NCI-H524 treated with DMSO at 0.1 percent for 48 hours (cell line): ENCODE measurements around the gene S100A2.

Experiments used
- DNase-seq: peaks from one replicate; lab custom pipeline; 2025; lab: John Stamatoyannopoulos, UW

The S100A2 gene

DNA sequence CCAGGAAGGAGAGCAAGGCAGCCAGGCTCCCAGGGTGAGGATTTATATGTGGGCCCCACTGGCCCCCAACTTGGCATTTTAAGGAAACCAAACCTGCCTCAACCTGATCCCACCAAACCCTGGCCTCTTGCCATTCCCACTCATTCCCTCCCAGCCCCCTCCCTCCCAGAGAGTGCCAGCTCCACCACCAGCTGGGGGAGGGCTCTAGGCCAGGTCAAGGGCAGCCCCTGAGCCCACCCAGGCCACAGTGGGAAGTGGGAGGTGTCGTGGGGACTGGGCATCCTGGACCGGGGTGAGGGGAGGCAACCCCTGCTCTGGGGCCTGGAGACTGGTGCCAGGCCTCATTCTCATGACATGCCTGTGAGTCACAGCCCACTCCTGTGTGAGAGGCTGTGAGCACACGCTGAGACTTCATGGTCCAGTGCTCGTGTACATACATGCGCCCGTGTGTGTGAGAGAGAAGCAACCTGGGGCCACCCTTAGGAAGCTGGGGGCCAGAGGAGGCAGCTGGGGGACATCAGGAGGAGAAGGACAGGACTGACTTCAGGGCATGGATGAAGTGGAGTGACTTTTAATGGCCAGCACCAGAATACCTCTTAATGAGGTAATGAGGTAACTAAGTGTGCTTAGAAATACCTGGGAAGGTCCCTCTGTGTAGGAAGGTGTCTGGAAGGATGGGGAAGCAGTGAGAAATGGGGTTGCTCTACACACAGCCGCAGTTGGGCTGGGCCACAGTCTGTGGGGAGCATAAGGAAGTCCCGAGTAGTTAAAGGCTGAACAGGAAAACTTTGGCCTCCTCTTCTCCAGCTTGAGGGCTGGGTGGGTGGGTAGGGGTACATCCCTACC, at the start of gene S100A2:
S100A2 (minus strand) TSS at position 316 of the 846 bp plus-strand sequence. CDS start 1,967 bp downstream, outside the sequence.
- no peak for DNase-seq

DNA sequence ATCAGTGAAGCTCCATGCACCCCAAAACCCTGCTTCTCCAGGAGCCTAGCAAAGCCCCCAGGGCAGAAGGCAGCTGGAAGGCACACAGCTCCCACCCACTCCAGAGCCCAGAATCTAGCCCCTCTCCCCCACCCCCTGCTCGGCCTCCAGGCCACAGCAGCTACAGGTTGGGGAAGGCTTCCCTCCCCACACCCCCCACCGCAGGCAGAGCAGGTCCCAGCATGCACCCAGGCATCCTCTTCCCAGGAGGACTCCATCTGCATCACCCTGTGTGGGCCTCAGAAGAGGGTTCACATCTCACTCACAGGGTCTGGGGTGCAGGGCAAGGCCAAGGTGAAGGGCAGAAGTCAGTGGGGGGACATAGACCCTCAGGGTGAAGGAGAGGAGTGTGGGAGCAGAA, 49.8 kb upstream of the S100A2 start:
- no peak for DNase-seq

- DNase-seq = no peak
Measured at GRCh38 chr1:153614906-153615305, 49.3 kb upstream of the S100A2 start.

DNA sequence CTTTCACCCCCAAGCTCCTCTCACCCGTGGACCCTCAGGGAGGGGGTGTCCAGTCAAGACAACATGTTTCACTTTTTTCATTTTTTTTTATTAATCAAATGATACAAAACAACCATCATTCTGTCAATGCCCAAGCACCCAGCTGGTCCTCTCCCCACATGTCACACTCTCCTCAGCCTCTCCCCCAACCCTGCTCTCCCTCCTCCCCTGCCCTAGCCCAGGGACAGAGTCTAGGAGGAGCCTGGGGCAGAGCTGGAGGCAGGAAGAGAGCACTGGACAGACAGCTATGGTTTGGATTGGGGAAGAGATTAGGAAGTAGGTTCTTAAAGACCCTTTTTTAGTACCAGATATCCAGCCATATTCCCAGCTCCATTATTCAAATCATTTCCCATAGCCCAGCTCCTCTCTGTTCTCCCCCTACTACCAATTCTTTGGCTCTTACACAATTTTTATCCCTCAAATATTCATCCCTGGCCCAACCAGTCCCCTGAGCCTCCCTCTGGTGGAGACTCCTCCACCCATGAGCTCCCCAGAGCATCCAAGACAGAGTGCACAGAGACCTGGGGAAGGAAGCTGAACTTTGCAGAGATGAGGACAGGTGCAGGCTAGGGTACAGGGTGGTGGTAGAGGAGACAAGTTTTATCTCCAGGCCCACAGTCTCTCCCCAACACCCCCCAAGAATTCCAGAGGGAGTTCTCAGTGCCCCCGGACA, 48.7 kb upstream of the S100A2 start:
- DNase-seq = no peak

DNA sequence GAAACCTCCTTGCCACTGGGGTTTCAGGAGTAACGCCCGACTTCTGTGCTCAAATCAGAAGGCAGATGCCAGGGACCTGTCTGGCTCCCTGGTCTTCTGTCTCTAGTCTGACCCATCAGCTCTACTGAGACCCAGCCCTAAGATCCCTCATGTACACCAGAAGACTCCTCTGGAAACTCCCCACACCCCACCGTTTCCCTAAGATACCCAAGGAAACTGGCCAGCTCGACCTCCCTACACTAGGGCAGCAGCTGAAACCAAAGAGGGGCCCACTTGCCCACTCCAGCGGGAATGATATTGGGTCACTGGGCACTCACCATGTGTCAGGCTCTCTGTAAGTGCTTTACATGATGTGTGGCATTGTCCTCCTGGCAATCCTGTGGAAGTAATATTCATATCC, 47.8 kb upstream of the S100A2 start:
- no peak for DNase-seq

GRCh38 chr1:153612755-153613331, 47.2 kb upstream of the S100A2 start, which contains the start of gene S100A16:
S100A16 (minus strand) TSS chr1:153613137; CDS start chr1:153608151, 4,986 bp downstream.
- no peak for DNase-seq

DNA sequence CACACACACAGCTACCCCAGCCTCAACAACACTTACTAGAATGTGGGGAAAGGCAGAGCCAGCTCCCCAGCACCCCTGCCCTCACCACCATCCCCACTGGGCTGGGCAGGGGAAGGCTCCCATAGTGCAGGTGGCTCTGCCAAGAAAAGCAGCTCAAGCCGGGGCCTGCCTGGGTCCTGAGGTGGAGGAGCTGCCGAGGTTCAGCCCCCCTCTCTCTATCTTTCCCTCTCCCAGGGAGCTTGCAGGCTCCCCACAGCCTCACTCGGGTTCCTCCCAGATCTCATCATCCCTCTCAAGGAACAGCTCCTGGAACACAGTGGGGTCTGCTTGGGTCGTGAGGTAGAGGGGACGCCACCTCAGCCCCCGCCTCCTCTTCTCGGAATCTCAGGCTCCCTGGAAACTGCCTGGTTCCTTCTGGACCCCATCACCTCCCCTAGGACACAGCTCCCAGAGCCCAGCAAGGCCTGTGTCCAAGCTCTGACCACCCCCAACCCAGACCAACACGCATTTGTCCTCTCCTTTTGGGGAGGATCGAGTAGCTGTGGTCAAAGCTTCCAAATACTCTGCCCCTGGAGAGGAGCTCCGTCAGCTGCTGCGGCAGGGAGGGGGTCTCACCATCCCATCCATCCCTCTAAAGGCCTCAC, 46.6 kb upstream of the S100A2 start:
- no peak for DNase-seq

DNA sequence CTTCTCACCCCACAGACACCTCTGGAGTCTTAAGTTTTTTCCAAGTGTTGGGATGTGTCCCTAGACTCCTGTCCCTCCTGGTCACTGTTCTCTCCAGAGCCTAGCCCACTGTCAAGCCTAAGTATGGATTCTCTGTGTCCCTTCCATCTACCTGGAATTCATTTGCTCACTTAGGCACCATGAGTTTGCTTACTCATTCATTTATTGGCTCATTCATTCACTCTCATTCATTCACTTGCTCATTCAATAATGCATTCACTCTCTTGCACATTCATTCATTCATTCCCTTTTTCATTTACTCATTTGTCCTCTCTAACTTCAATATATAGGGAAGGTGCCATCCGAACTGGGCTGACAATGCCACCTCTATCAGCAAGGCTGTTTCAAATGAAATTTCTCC, 45.7 kb upstream of the S100A2 start:
- DNase-seq = no peak

GRCh38 chr1:153610811-153611301, 45.2 kb upstream of the S100A2 start:
- DNase-seq = no peak

DNA sequence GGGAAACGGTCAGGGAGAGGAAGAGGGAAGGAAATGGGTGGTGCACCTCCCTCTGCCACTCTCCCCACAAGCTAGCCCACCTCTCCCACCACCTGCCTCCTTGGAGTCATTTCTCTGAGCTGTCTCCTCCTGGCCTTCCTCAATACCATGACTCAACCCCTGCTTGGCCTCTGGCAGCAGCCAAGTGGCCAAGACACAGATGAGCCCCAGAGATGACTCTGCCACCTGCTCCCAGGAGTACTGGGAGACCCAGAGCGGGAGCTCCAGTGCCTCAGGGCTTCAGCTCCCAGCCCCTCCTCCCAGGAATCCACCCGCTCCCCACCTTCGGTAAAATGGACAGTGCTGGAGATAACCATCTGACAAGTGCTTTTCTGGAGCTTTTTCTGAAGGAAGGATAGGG, 44.7 kb upstream of the S100A2 start:
- no peak for DNase-seq

DNA sequence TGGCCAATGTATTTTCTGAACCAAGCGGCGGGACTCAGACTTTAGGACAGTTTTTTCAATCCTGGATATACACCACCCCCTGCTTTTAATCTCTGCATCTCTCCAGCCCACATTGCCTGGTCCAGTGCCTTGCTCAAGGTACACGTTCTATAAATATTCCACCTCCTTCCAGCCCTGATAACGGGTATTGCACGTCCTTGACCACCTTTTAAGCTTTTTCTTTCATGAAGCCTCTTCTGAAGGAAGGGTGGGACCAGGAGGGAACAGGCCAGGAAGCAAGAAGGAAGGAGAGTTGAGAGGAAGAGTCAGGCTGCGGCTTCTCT, 43.9 kb upstream of the S100A2 start:
- DNase-seq = no peak

GRCh38 chr1:153608742-153609584, 43.3 kb upstream of the S100A2 start:
- no peak for DNase-seq

DNA sequence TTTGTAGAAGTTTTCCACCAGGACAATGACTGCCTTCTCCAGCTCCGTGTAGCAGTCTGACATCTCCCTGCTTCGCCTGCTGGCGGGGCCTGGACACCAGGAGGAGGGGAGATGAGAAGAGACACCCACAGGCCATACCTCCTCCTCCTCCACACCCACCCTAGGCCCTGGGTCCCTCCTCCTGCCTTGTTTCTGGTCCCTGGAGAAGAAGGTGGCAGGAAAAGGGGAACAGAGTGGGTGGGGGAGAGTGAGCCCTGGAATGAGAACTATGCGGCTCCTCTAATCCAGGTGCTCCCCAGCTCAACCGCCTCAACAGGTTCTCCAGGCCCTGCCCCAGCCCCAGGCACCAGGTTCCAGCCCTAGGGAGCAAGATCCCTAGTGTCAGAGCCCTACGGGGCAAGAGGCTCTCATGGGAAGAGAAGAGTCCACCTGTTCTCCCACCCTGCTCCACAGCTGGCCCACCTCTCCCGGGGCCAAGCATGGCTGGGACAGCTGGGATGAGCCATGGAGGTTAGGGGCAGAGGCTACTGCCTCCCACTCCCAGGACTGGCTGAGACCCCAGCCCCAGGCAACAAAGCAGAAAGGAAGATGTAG, 42.5 kb upstream of the S100A2 start:
- no peak for DNase-seq

DNA sequence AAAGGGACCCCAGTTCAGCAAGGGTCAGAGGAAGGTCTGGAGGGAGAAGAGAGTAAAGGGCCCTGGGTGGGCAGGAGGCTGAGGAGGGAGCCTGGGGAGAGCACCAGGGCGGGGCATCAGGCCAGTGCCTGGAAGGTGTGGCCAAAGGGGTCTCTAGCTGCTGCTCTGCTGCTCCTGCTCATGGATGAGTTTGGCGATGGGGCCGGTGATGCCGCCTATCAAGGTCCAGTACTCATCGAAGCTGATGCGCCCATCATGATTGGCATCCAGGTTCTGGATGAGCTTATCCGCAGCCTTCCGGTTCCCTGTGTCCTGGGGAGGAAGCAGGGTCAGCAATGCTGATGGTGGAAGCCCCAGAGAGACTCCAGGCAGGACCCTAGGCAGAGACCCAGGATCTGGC, 41.7 kb upstream of the S100A2 start:
- no peak for DNase-seq

- no peak for DNase-seq
Measured at GRCh38 chr1:153606194-153606593, 40.5 kb upstream of the S100A2 start.

DNA sequence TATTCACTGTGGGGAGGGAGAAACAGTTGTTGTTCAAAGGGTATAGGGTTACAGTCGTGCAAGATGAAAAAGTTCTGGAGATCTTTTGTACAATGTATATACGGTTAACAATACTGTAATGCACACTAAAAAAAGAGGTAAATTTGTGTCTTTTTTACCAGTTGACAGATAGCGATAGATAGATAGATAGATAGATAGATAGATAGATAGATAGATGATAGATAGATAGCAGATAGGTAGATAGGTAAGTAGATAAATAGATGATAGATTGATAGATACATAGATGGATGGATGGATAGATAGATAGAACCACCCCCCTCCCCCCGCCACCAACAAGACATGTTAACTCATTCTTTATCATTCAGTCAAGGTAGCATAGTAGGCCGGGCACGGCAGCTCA, 37.1 kb upstream of the S100A2 start:
- no peak for DNase-seq

DNA sequence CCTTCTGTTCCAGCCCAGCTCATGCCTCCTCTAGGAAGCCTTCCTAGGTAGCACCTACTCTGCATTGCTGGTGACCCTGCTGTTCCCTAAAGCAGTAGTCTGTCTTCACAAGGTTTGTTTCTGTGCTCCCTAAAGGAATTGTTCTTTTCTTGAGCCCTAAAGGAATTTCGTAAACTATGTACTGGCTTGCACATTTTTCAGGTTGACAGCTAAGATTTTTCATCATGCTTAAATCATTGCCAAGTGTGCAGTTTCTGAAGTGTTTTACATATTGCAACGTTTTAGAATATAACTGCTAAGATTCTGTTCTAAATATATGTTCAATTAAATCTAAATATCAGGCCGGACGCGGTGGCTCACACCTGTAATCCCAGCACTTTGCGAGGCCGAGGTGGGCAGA, 34.2 kb upstream of the S100A2 start:
- no peak for DNase-seq

- DNase-seq = peak; percentile 55
Measured at GRCh38 chr1:153598309-153599172, 32.9 kb upstream of the S100A2 start.

- no peak for DNase-seq
Measured at GRCh38 chr1:153597206-153597605, 31.6 kb upstream of the S100A2 start.

DNA sequence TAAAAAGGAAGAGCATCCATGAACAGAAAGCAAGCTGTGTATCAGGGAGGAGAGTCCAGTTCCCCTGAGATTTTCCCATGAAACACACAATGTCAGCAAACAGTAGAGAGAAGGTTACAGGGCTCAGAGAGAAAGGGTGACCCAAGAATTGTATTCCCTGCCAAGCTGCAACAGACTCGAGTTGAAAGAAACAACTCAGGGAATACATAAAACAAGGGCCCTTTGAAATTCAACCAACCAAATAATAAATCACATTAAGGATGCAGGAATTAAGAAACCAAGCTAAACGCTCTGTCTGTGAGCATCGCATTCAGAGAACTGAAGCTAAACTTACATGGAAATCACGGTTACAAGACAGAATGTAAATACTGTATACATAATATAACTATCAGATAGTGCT, 27.1 kb upstream of the S100A2 start:
- no peak for DNase-seq
